PC-9 (cell line): ENCODE data around the gene CIBAR2.

Experiments
- CTCF ChIP-seq: fragments of 200-600 bp; sonication (generic); conservative IDR thresholded peaks from 2 replicates; pipeline ENCODE4 v1.6.1; 2017; ENCODE audit warnings: mixed run types, antibody characterized with exemption, mild to moderate bottlenecking, moderate library complexity
- EZH2 ChIP-seq: fragments of 200-600 bp; sonication (generic); IDR thresholded peaks from 2 replicates; pipeline ENCODE4 v1.8.0; 2017; ENCODE audit warnings: antibody characterized with exemption, low read depth

- TF ChIP-seq CTCF (no peak), EZH2 (no peak)
These were observed 22.0 kb upstream of the CIBAR2 start for GRCh38 chr16:85134076-85134788.
